ENCODE data around the gene DMXL2.
"Not testable (repeated sequence)": the region's sequence is repeated elsewhere in the genome, so short reads cannot be mapped to it uniquely, and the experiment has no call there.

DMXL2 gene

DNA sequence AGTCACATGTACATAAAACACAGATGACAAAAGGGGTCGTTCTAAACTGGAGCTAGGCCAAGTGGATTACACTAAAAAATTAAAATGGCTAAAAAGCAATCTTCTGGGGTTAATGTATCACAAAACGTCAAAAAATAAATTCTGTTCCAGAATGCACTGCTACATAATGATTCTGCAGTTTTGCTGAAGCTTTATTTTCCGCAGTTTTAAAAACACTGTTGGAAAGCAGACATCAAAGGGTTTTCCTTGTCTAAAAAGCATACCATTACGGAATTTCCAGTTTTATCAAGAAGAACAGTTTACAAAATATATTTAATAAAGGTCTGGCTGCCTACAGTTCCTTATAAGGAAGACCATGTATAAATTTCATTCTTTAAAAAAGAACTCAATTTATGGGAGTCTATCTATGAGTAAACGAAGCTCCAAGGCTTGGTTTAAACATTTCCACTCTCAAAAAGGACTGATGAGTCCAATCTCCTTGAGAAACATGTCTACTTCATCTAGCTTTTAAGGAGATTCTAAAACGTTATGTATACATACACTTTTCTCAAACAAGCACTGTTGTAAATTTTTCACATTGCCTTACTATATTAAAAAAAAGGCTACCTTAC lies 1.3 kb downstream of the DMXL2 start:
- DNase-seq: no peak

DNA sequence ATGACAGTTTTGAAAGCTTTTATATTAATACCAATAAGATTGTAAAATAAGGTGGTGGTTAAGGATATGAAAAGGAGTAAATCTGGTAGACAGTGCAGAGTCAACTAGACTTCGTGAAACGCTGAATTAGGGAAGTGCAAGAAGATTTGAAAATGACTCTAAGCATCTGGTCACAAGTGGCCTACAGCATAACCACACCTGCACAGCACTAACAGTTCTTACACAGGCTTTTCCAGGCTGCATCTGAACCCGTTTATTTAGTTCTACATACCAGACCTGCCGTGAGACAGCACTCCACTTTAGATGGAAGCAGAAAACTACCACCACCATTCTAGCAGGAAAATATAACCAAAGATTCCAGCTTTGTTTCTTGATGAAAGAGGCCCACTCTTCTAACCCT lies 1.9 kb downstream of the DMXL2 start:
- DNase-seq: no peak

DNA sequence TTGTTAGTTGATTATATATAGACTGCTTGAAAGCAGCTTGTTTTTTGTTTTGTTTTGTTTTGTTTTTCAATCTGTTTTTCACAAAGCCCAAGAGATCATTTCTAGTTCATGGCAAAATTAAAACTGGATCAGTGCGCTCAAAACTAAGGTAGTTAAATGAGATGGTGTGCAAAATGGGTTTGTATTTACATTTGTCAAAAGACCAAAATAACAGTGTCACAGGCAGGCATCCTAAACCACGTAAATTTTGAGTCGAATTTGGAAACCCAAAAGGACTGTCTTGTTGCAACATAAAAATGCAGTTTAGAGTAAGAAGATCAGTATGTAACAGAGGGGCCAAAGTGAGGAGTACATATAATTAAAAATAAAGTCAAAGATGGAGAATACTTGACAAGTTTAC lies 2.4 kb downstream of the DMXL2 start:
- no peak for DNase-seq

DNA sequence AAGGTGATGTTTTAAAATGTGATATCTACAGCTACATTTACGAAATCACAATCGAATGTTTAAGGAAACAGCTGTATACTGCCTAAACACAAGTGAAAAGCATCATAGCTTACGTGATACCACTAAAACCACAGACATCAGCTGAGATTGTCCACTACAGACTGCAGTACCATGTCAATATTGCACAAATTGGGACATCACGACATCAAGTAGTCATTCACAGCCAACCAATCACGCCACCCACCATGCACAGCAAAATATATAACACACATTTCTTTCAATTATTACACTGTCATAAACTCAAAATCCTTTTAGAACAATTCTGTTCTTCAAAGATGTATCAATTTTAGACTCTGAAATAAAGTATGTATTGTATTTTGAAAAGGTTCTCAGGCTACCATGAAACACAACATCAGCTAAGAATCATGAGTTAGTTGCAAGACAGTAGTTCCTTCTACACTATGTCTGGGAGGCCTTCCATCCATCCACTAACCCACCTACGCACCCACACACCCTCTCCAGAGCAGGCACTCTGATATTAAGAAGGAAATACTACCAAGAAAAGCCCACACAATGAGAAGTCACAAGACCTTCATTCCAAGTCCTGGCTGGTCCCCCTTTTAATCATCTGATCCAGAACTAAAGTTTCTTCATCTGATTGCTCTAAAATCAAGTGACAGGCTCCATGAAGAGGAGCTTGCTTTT lies 3.1 kb downstream of the DMXL2 start:
- no peak for DNase-seq

DNA sequence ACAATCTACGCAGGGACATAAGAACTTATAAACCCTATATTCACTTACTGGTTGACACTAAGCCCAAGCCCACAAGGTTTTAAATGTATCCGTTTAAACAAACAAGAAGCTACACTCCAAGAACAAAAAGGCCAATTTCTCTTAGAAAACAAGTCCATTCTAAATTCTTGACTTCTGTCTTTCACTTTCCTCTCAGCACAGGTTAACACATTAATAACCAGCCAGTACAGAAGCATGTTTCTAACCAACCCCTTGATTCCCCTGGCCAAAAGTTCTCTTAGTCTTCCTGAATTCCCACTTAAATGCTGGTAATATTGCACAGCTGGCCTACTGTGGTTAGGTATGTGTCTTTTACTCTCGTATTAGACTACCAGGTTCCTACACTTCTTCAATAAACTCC lies 4.7 kb downstream of the DMXL2 start:
- DNase-seq: no peak

DNA sequence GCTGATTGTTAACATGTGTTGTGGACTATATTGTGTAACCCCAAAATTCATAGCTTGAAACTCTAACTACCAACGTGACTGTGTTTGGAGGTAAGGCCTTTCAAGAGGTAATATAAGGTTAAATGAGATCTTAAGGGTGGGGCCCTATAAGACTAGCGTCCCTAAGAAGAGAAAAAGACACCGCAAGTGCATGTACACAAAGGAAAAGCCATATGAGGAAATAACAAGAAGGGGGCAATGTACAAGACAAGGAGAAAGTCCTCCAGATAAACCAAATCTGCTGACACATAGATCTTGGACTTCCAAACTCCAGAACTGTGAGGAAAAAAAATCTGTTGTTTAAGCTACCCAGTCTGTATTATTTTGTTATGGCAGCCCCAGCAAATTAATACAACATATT lies 8.6 kb downstream of the DMXL2 start:
- DNase-seq: no peak

DNA sequence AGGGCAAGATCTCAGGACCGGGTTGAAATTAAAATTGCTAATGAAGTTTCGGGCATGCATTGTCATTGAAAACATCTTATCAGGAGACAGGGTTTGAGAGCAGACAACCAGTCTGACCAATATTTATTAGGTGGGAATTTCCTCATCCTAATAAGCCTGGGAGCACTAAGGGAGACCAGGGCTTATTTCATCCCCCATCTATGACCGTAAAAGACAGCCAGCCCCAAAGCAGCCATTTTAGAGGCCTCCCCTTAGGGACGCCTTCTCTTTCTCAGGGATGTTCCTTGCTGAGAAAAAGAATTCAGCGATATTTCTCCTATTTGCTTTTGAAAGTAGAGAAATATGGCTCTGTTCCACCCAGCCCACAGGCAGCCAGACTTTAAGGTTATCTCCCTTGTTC lies 9.9 kb downstream of the DMXL2 start:
- DNase-seq: not testable (repeated sequence)

DNA sequence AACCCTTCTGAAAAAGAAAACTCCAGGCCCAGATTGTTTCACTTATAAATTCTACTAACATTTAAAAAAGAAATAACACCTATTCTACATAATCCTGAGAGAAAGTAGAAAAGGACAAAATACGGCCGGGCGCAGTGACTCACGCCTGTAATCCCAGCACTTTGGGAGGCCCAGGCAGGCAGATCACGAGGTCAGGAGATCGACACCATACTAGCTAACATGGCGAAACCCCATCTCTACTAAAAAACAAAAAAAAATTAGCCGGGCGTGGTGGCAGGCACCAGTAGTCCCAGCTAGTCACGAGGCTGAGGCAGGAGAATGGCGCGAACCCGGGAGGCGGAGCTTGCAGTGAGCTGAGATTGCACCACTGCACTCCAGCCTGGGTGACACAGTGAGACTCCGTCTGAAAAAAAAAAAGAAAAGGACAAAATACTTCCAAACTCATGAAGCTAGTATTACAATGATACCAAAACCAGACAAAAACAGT lies 19.1 kb downstream of the DMXL2 start:
- not testable (repeated sequence) for DNase-seq

DNA sequence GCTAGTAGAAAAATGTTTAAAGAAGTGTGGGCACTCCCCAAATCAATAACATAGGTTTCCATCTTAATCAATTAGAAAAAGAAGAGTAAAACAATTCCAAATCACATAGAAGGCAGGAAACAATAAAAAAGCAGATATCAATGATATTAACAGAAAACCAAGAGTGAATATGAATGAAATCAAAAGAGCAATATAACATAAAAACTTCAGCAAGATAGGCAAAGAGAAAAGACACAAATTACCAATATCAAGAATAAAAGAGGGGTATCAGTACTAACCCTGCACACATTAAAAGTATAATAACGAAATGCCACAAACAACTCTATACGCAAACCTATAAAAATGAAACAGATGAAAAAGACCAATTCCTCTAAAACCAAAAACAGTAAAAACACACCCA lies 19.6 kb downstream of the DMXL2 start:
- no peak for DNase-seq

DNA sequence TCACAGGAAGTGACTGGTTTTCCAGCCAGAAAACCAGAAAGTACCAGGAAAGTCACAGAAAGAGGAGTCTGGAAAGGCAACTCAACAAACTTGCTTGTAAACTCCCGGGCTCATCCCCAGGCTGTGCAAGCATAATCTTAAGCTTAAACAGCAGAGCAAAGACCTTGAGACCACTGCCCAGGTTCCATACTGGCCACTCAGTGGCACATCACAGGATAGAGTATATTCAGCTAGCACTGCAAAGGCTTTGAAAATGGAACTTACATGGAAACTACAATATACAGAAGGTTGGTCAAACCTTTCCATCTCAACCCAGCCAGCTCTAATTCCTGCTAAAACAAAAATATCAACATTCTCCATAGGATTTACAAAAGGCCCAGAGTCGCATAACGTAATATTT lies 20.1 kb downstream of the DMXL2 start:
- no peak for DNase-seq

DNA sequence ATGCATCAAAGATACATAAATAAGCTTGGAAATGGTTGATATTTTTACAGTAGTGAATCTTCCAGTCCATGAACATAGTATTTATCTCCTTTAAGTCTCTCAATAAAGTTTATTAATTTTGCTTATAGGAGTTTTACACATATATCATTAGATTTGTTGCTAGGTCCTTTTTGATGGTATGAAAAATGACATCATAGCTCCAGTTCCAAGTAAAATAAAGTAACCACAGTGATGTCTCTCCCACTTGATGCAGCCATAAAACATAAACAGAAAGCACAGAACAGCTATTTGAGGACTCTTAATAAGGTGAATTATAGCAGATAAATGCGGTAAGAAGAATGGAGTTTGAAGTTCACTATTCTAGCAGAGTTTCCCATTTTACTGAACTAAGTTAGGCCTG lies 20.8 kb downstream of the DMXL2 start:
- DNase-seq: no peak

DNA sequence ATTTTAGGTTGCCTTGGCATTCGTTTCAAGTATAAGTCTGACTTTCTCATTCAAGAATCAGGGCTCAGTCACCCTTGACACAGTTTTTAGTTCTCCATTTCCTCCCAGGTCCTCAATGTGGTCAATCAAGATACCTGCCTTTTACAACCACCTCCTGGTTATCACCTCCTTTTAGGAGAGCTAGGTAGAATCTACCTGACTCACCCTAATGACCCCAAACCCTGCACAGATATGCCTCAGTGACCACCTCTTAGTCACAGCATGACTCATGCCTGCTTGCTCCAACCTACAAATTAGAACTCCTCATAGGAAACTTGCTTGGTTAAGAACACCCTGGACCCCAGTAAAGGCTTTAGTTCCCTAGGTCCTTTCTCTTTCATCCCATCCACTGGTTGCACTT lies 22.5 kb downstream of the DMXL2 start:
- no peak for DNase-seq

DNA sequence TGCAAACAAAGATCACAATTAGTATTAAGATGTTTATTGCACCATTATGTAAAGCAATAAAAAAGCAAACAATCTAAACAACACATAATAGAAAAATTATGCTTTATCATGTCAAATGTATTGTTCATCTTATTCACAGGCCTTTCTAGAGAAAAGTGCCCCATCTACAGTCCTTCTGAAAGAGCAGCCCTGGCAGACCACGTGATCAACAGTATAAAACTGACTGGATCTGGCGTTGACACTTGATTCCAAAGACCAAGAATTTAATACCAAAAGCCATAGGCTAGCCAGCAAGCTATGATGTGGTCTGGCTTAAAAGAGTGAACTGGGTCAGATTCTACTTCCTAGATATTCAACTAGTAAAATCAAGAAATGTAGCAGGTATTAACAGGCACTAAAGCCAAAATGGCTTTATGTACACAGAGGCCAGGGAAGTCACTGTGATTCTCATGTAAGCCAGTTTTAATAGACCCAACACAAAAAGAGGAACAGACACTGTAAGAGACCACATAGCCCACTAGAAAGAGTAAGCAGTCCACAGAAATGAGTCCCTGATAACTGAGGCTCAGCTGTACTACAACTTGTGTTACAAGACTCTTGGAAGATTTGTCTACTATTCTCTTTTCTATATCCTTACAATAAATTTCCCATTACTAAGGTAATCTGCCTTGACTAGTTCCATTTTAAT lies 32.5 kb downstream of the DMXL2 start:
- no peak for DNase-seq

DNA sequence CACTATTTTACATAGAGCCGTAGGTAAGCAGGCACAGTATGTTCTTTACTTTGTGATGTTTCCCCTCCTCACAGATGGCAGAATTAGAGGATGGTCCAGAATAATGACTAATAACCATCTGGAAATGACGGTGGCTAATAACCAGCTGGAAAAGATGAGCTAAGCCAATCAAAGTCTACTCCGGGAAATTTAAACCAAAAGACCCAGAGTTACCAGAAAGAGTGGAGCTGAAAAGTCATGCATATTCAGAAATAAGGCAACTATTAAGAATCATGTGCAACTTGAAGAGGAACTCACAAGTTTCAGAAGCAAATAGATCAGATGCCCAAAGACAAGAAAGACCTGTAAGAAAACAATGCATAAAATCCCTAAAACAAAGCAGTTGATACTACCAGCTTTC lies 33.6 kb downstream of the DMXL2 start:
- no peak for DNase-seq

DNA sequence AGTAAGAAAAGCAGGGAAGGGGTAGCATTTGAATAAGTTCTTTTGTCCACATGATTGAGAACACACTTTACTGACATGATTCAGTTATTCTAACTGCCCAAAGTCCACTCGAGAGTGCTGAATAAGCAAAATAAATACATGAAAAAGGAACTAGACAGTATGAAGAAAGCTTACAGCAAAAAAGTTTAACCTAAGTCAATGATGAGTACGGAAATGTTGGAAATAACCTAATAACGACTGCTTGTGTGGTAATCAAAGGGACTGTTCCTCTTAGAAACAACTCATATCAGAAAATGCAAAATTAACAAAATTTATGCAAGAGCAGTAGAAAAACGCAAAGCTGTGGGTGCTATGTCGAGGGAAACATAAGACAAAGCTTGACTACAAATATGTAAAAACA lies 36.6 kb downstream of the DMXL2 start:
- DNase-seq: no peak

DNA sequence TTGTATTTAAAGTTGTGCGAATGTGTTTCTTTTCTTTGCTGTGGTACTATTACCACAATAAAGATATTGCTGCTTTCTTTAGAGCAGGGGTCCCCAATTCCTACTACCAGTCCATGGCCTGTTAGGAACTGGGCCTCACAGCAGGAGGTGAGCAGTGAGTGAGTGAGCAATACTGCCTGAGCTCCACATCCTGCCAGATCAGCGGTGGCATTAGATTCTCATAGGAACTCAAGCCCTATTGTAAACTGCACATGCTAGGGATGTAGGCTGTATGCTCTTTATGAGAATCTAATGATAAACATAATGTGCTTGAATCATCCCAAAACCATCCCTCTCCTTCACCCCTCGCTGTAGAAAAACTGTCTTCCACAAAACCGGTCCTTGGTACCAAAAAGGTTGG lies 41.6 kb downstream of the DMXL2 start:
- no peak for DNase-seq

DNA sequence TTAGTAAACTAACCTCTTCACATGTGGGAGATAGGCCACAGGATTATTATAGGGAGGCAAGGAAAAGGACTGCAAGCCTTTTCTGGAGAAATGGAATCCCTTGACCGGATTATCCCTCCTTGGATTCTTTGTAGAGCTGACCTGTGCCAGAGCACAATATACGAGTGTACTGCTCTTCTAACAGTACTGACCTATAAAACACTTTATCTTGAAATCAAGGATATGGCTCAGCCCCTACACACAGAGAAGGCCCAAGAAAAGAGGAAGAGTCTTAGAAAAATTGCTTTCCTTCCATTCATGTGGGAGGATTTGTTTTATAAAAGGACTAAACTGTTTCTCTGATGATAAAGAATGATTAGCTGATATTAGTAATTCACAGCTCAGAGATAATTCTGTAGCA lies 42.2 kb downstream of the DMXL2 start:
- no peak for DNase-seq

DNA sequence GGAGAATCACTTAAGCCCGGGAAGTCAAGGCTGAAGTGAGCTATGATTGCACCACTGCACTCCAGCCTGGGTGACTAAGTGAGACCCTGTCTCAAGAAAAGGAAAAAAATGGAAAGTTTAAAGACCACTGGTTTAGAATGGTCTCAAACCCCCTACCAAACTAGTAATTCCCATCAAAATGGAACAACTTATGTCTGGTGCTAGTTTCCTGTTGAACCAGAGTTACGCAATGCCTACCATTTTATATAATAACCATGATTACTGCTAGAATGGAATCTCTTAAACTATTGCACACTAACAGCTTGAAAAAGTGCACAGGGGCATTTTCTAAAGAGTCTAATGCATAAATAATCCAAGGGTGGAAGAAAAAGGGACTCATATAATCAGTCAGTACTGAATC lies 43.6 kb downstream of the DMXL2 start:
- no peak for DNase-seq

DNA sequence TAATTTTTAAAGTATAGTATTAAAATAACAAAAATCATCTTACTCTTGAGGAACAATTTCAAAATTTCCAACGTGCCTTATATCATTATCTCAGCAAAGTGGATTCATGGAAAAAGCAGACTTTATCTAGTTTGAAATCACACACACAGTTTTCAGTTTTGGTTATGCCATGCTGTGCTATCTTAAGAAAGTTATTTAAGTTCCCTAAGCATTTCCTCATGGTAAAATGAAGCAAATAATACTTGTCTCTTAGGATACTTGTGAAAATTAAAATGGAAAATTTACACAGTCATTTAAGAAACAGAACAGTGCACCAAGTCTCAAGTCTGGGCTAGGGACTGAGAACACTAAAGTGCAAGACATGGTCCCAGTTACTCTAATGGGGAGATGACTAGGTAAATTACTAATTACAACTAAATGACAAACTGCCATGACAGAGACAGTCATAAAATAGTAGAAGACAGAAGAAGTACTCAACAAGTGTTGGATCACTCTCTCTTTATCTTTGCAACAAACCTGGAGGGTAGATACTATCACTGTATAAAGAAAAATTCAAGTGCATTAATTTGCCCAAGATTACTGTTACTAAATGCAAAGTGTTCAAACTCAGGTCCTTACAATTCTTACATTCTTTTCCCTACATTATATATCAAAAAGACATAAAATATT lies 44.8 kb downstream of the DMXL2 start:
- no peak for DNase-seq

DNA sequence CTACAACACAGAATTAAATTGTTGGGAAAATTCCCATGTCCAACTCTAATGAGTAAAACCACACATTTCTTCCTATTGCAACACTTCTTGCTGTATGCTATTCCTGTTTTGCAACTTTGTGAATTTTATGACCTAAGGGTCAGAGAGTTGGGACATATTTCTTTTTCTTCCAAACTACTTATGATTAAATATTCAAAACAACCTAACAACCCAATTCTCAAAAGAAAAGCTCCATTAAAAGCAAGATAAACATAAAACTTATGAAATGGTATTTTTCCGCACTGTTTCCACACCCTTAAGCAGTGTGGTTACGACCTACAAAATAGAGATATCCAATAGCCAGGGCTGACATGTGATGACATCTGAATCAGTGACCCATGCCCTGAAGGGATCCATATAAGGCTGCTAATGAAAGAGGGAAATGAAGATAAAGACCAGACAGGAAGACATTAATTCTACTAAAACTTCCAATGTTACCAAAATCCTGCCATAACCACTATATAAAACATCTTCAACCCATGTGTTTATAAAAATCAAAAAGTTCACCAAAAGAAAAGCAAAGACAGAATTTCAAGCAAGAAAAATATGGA lies 45.6 kb downstream of the DMXL2 start:
- DNase-seq: no peak

DNA sequence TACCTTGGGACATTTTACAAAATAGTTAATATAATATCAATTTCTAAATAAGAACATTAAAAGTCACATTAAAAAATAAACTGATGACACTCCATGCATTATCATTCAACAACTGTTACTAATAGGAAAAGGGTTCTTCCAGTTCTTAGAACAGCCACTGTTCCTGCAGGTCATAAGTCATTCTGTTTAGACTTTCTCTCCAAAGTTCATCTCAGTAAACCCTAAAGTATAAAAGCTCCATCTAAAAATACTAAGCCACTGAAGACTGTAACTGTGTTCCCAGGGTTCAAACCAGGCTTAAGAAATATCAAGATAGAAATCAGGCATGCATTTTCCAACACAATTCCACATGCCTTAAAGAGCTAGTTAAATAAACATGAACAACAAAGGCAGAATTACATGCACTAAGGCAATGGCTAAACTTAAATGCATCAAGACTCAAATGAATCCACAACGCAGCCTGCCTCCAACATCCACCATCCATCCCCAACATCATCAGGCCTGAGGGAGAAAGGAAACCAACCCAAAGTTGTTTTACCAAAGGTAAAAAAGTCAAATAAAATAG lies 46.2 kb downstream of the DMXL2 start:
- no peak for DNase-seq

DNA sequence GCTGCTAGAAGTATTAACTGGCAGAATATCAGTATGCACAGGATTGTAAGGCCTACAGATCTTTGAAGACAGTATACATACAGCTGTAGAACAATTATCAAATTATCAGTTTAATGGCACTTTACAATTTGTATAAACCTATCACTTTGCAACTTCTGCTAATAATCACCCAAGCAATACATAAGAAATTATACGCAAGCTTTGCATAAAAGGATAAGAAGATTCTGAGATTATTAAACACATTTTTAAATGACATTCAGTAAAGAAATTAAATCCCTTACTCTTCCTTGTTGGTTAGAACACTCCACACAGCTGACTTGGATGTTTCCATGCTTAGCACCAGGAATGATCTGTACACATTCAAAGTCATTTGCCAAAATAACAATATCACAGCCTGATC lies 46.8 kb downstream of the DMXL2 start:
- DNase-seq: no peak

DNA sequence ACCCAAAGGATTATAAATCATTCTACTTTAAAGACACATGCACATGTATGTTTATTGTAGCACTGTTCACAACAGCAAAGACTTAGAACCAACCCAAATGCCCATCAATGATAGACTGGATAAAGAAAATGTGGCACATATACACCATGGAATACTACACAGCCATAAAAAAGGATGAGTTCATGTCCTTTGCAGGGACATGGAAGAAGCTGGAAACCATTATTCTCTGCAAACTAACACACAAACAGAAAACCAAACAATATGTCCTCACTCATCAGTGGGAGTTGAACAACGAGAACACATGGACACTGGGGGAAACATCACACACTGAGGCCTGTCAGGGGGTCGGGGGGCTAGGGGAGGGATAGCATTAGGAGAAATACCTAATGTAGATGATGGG lies 49.2 kb downstream of the DMXL2 start:
- DNase-seq: not testable (repeated sequence)

All from T1000 (cell line).